ENCODE measurements around the gene PAPOLG. TPM values are rescaled to one million over a fixed set of nuclear protein-coding genes. Genes with fewer than 3 reads are reported as not detected.
"Not testable (repeated sequence)": the region's sequence is repeated elsewhere in the genome, so short reads cannot be mapped to it uniquely, and the experiment has no call there.

Gene PAPOLG
- total and polyA plus RNA-seq, 4 donors, result 4.0 to 20.0 (median 8.5) TPM

- H3K4me1 ChIP-seq (ENCODE audit: control insufficient read depth in 1 of 2, insufficient read depth in 2 of 2, low read length in 2 of 2); ATAC-seq (ENCODE audit: low FRiP score); H3K4me3 ChIP-seq (ENCODE audit: low read length in 2 of 2); H3K9me3 ChIP-seq (ENCODE audit: control insufficient read depth, low read length); intact Hi-C loops (cut with DNase I); H3K27ac ChIP-seq (ENCODE audit: low read depth in 1 of 2, low read length in 2 of 2); H3K36me3 ChIP-seq (ENCODE audit: control insufficient read depth in 1 of 2, insufficient read depth in 2 of 2, low read length in 1 of 2); H3K27me3 ChIP-seq (ENCODE audit: control insufficient read depth in 1 of 2, insufficient read depth in 2 of 2, low read length in 1 of 2): not testable (repeated sequence)
- DNase-seq, result peak in 1 of 2 donors; percentile 21
- WGBS, 2 donors, result 89 to 90% methylated on average over 9 of the region's 9 CpGs
Observed at GRCh38 chr2:60817191-60817590, 61.1 kb downstream of the PAPOLG start.

- Histone ChIP-seq H3K27ac (ENCODE audit: low read depth in 1 of 2, low read length in 2 of 2) (no peak overlapping the region), H3K36me3 (ENCODE audit: control insufficient read depth in 1 of 2, insufficient read depth in 2 of 2, low read length in 1 of 2) (no peaks in the 10 kb centered on the region), H3K27me3 (ENCODE audit: control insufficient read depth in 1 of 2, insufficient read depth in 2 of 2, low read length in 1 of 2) (no peaks in the 10 kb centered on the region), H3K4me3 (ENCODE audit: low read length in 2 of 2) (no peak overlapping the region), H3K9me3 (ENCODE audit: control insufficient read depth, low read length) (no peaks in the 10 kb centered on the region), H3K4me1 (ENCODE audit: control insufficient read depth in 1 of 2, insufficient read depth in 2 of 2, low read length in 2 of 2) (no peaks in the 10 kb centered on the region)
- 64% methylated on average over 4 of the region's 4 CpGs for WGBS, 2 donors
- ATAC-seq (ENCODE audit: low FRiP score), result no peak
- DNase-seq, result no peak
- intact Hi-C loops (cut with DNase I), result no loop called here
Observed at GRCh38 chr2:60818272-60818671, 62.2 kb downstream of the PAPOLG start.

GRCh38 chr2:60819155-60819862, 63.2 kb downstream of the PAPOLG start:
- ATAC-seq (ENCODE audit: low FRiP score) (peak; percentile 17), DNase-seq (peak in 1 of 2 donors; percentile 66)
- Histone ChIP-seq H3K27me3 (ENCODE audit: control insufficient read depth in 1 of 2, insufficient read depth in 2 of 2, low read length in 1 of 2) (no peaks in the 10 kb centered on the region), H3K27ac (ENCODE audit: low read depth in 1 of 2, low read length in 2 of 2) (no peak overlapping the region), H3K36me3 (ENCODE audit: control insufficient read depth in 1 of 2, insufficient read depth in 2 of 2, low read length in 1 of 2) (no peaks in the 10 kb centered on the region), H3K4me3 (ENCODE audit: low read length in 2 of 2) (no peak overlapping the region), H3K4me1 (ENCODE audit: control insufficient read depth in 1 of 2, insufficient read depth in 2 of 2, low read length in 2 of 2) (no peaks in the 10 kb centered on the region), H3K9me3 (ENCODE audit: control insufficient read depth, low read length) (no peaks in the 10 kb centered on the region)
- WGBS, 2 donors, result 79 to 89% methylated on average over 15 of the region's 15 CpGs
- intact Hi-C loops (cut with DNase I), result no loop called here

GRCh38 chr2:60819936-60820335, 63.9 kb downstream of the PAPOLG start:
- no peak for DNase-seq
- H3K27me3 ChIP-seq (ENCODE audit: control insufficient read depth in 1 of 2, insufficient read depth in 2 of 2, low read length in 1 of 2), result no peaks in the 10 kb centered on the region
- H3K4me3 ChIP-seq (ENCODE audit: low read length in 2 of 2), result no peak overlapping the region
- no peak overlapping the region for H3K27ac ChIP-seq (ENCODE audit: low read depth in 1 of 2, low read length in 2 of 2)
- no peaks in the 10 kb centered on the region for H3K4me1 ChIP-seq (ENCODE audit: control insufficient read depth in 1 of 2, insufficient read depth in 2 of 2, low read length in 2 of 2)
- H3K36me3 ChIP-seq (ENCODE audit: control insufficient read depth in 1 of 2, insufficient read depth in 2 of 2, low read length in 1 of 2), result no peaks in the 10 kb centered on the region
- intact Hi-C loops (cut with DNase I), result no loop called here
- H3K9me3 ChIP-seq (ENCODE audit: control insufficient read depth, low read length), result no peaks in the 10 kb centered on the region
- ATAC-seq (ENCODE audit: low FRiP score), result no peak
- 88 to 91% methylated on average over 13 of the region's 13 CpGs for WGBS, 2 donors

GRCh38 chr2:60820416-60821132, 64.5 kb downstream of the PAPOLG start:
- no peak for DNase-seq
- H3K36me3 ChIP-seq (ENCODE audit: control insufficient read depth in 1 of 2, insufficient read depth in 2 of 2, low read length in 1 of 2), result no peaks in the 10 kb centered on the region
- WGBS, 2 donors, result 90 to 93% methylated on average over 12 of the region's 12 CpGs
- no peaks in the 10 kb centered on the region for H3K9me3 ChIP-seq (ENCODE audit: control insufficient read depth, low read length)
- intact Hi-C loops (cut with DNase I), result no loop called here
- no peak overlapping the region for H3K27ac ChIP-seq (ENCODE audit: low read depth in 1 of 2, low read length in 2 of 2)
- H3K27me3 ChIP-seq (ENCODE audit: control insufficient read depth in 1 of 2, insufficient read depth in 2 of 2, low read length in 1 of 2), result no peaks in the 10 kb centered on the region
- no peak overlapping the region for H3K4me3 ChIP-seq (ENCODE audit: low read length in 2 of 2)
- no peak for ATAC-seq (ENCODE audit: low FRiP score)
- H3K4me1 ChIP-seq (ENCODE audit: control insufficient read depth in 1 of 2, insufficient read depth in 2 of 2, low read length in 2 of 2), result no peaks in the 10 kb centered on the region

- H3K4me3 ChIP-seq (ENCODE audit: low read length in 2 of 2), result no peak overlapping the region
- H3K9me3 ChIP-seq (ENCODE audit: control insufficient read depth, low read length), result no peaks in the 10 kb centered on the region
- ATAC-seq (ENCODE audit: low FRiP score) (no peak), DNase-seq (no peak)
- intact Hi-C loops (cut with DNase I), result no loop called here
- no peaks in the 10 kb centered on the region for H3K36me3 ChIP-seq (ENCODE audit: control insufficient read depth in 1 of 2, insufficient read depth in 2 of 2, low read length in 1 of 2)
- WGBS, 2 donors, result 93 to 99% methylated on average over 3 of the region's 3 CpGs
- H3K27ac ChIP-seq (ENCODE audit: low read depth in 1 of 2, low read length in 2 of 2), result no peak overlapping the region
- no peaks in the 10 kb centered on the region for H3K27me3 ChIP-seq (ENCODE audit: control insufficient read depth in 1 of 2, insufficient read depth in 2 of 2, low read length in 1 of 2)
- H3K4me1 ChIP-seq (ENCODE audit: control insufficient read depth in 1 of 2, insufficient read depth in 2 of 2, low read length in 2 of 2), result no peaks in the 10 kb centered on the region
Observed at GRCh38 chr2:60821133-60821469, 65.0 kb downstream of the PAPOLG start.

GRCh38 chr2:60821587-60822302, 65.7 kb downstream of the PAPOLG start:
- ATAC-seq (ENCODE audit: low FRiP score) (no peak), DNase-seq (no peak)
- H3K9me3 ChIP-seq (ENCODE audit: control insufficient read depth, low read length), result no peaks in the 10 kb centered on the region
- H3K27me3 ChIP-seq (ENCODE audit: control insufficient read depth in 1 of 2, insufficient read depth in 2 of 2, low read length in 1 of 2), result no peaks in the 10 kb centered on the region
- intact Hi-C loops (cut with DNase I), result no loop called here
- no peak overlapping the region for H3K27ac ChIP-seq (ENCODE audit: low read depth in 1 of 2, low read length in 2 of 2)
- no peak overlapping the region for H3K4me3 ChIP-seq (ENCODE audit: low read length in 2 of 2)
- H3K4me1 ChIP-seq (ENCODE audit: control insufficient read depth in 1 of 2, insufficient read depth in 2 of 2, low read length in 2 of 2), result no peaks in the 10 kb centered on the region
- H3K36me3 ChIP-seq (ENCODE audit: control insufficient read depth in 1 of 2, insufficient read depth in 2 of 2, low read length in 1 of 2), result no peaks in the 10 kb centered on the region
- 83 to 86% methylated on average over 6 of the region's 6 CpGs for WGBS, 2 donors

- no peak overlapping the region for H3K4me3 ChIP-seq (ENCODE audit: low read length in 2 of 2)
- DNase-seq (no peak), ATAC-seq (ENCODE audit: low FRiP score) (no peak)
- WGBS, 2 donors, result 69 to 70% methylated on average over 4 of the region's 4 CpGs
- intact Hi-C loops (cut with DNase I), result no loop called here
- H3K27me3 ChIP-seq (ENCODE audit: control insufficient read depth in 1 of 2, insufficient read depth in 2 of 2, low read length in 1 of 2), result no peaks in the 10 kb centered on the region
- H3K9me3 ChIP-seq (ENCODE audit: control insufficient read depth, low read length), result no peaks in the 10 kb centered on the region
- no peak overlapping the region for H3K27ac ChIP-seq (ENCODE audit: low read depth in 1 of 2, low read length in 2 of 2)
- H3K36me3 ChIP-seq (ENCODE audit: control insufficient read depth in 1 of 2, insufficient read depth in 2 of 2, low read length in 1 of 2), result no peaks in the 10 kb centered on the region
- H3K4me1 ChIP-seq (ENCODE audit: control insufficient read depth in 1 of 2, insufficient read depth in 2 of 2, low read length in 2 of 2), result no peaks in the 10 kb centered on the region
Observed at GRCh38 chr2:60822987-60823386, 66.9 kb downstream of the PAPOLG start.

Data from aorta (tissue), 5 donors.